ENCODE measurements around the gene ARHGAP6. TPM values are rescaled to one million over a fixed set of nuclear protein-coding genes. Genes with fewer than 3 reads are reported as not detected.

Gene ARHGAP6
- total and polyA plus RNA-seq, 2 donors (not counting 3 experiments of a cell fraction or from before 2014, with no cell fraction given): 0.69 to 0.83 TPM

DNA sequence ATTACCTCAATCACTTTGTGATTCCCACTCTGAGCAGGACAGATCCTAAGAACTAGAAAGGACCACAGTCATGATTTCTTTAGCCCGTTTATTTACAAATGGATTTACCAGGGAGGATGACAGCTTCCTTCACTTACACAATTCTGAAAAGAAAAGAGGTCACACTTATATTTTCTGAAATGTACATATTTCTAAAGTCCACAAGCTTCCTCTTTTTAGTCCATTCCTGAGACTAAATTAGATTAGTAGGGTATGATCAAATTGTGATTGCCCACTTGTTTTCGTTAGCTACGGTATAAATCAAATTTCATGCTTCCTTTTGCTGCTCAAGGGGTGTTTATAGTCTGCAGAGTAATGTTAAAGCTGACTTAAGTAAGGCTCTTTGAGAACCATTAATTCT, 380.1 kb downstream of the ARHGAP6 start:
- FAIRE-seq (no peak), DNase-seq (ENCODE audit: low read depth, low spot score) (no peak)
- Histone ChIP-seq H3K9me1 (replicated peaks; ENCODE audit: control insufficient read depth, extremely low read depth, insufficient read depth, low read length) (no peaks in the 10 kb centered on the region), H3K36me3 (ENCODE audit: control insufficient read depth in 2 of 2, extremely low read depth in 1 of 2, insufficient read depth in 2 of 2, low read length in 2 of 2) (no peaks in the 10 kb centered on the region), H3K4me1 (ENCODE audit: control insufficient read depth, extremely low read depth, insufficient read depth, low read length) (no peaks in the 10 kb centered on the region), H3K27me3 (ENCODE audit: control insufficient read depth in 2 of 2, insufficient read depth in 2 of 2, low read length in 2 of 2) (no peaks in the 10 kb centered on the region), H2AFZ (ENCODE audit: low read depth, low read length) (no peak overlapping the region), H3K9me3 (replicated peaks; ENCODE audit: control insufficient read depth, insufficient read depth, low read length) (no peaks in the 10 kb centered on the region), H3K4me3 (replicated peaks in 1 of 3; ENCODE audit: insufficient read depth in 1 of 3, low read depth in 1 of 3, low read length in 3 of 3) (no peak overlapping the region), H3K9ac (replicated peaks; ENCODE audit: extremely low read depth, insufficient read depth, low read length) (no peak overlapping the region), H3K4me2 (ENCODE audit: insufficient read depth, low read length) (no peak overlapping the region), H3K79me2 (ENCODE audit: control insufficient read depth, insufficient read depth, low read length) (no peaks in the 10 kb centered on the region), H3K27ac (ENCODE audit: insufficient read depth, low read depth, low read length) (no peak overlapping the region), H4K20me1 (replicated peaks; ENCODE audit: control insufficient read depth, extremely low read depth, insufficient read depth, low read length) (no peaks in the 10 kb centered on the region)
- intact Hi-C loops (cut with micrococcal nuclease): no loop called here
- POLR2A ChIA-PET: no interaction called here
- dilution Hi-C loops (cut with MboI; ENCODE audit: extremely low pct_ligation_motif_present, low sequenced_read_pairs): no loop called here
- CTCF ChIA-PET: no interaction called here
- BruUV-seq (replicated peaks): no TSS peak
- TF ChIP-seq CTCF (IDR thresholded peaks at IDR 0.05; ENCODE audit: extremely low read depth in 1 of 2, insufficient read depth in 1 of 2, low read depth in 1 of 2, low read length in 2 of 2) (no peak), MYC (IDR thresholded peaks at IDR 0.05; ENCODE audit: low read depth, low read length) (no peak), EZH2 (IDR thresholded peaks at IDR 0.05; ENCODE audit: borderline replicate concordance, low read depth, low read length, severe bottlenecking) (no peak), FOS (IDR thresholded peaks at IDR 0.05; ENCODE audit: borderline replicate concordance, insufficient read depth, low read length) (no peak), POLR2A (IDR thresholded peaks at IDR 0.05; ENCODE audit: low read depth, low read length) (no peak), GATA2 (IDR thresholded peaks at IDR 0.05; ENCODE audit: insufficient read depth, insufficient read length, low read depth, low read length) (no peak), POLR2AphosphoS5 (IDR thresholded peaks at IDR 0.05; ENCODE audit: insufficient read depth, low read depth, low read length) (no peak), JUN (IDR thresholded peaks at IDR 0.05; ENCODE audit: borderline replicate concordance, insufficient read depth, insufficient read length, low read depth) (no peak)
- TF ChIP-seq, protein P1, sequence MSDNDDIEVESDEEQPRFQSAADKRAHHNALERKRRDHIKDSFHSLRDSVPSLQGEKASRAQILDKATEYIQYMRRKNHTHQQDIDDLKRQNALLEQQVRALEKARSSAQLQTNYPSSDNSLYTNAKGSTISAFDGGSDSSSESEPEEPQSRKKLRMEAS (IDR thresholded peaks at IDR 0.05; ENCODE audit: insufficient read depth, insufficient read length): no peak
